Stimulated activated naive CD4-positive, alpha-beta T cell treated with Interleukin-2 at 50 U/mL for 16 hours (primary cell): ENCODE measurements around the gene DNMT3A.

Experiments
- DNase-seq: peaks from one replicate; lab custom pipeline; 2025; lab: John Stamatoyannopoulos, UW

The DNMT3A gene

GRCh38 chr2:25372405-25373268 is 30.9 kb upstream of the DNMT3A start:
- DNase-seq, result no peak

DNA sequence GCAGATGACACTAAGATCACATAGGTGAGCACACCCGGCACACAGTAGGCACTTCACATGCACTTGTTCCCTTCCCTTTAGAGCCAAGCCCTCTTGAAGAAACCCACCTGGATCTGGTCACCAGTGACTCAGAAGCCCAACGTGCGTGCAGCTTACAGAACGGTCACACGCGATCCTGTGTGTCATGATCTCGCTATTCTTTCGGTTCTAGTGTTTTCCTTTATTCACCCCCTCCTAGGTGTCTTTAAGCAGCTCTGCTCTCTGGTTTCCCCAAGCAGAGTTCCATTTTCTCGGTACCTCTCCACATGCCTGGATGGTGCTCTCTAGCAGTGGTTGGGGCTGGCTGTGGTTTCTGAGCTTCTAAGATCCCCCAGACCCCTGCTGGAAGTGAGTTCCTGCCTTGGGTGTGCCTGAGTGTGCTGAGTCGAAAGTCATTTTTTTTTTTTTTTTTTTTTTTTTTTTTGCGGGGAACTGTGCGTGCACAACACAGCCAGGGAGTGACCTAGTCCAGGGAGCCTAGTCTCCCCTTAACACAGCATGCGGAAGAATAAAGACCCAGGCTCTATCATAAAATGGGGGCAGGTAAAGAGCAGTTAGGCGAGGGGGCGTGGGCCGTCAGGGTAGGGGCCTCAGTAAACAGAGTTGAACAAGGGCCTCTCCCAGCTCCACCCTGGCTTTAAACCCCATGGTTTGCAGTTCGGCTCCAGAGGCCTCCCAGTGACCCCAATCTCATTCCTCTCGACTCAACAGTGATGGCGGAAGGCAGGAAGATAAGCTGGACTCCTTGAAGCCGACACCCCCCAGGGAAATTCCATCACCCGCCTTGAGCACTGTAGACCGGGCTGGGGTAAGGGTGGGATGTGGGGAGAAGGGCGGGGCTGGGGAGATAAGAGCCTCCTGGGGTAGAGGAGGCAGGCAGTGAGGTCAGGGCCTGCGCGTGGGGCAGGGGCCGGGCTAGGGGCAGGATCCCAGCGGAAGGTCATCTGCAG is 29.8 kb upstream of the DNMT3A start:
- DNase-seq, result no peak

DNA sequence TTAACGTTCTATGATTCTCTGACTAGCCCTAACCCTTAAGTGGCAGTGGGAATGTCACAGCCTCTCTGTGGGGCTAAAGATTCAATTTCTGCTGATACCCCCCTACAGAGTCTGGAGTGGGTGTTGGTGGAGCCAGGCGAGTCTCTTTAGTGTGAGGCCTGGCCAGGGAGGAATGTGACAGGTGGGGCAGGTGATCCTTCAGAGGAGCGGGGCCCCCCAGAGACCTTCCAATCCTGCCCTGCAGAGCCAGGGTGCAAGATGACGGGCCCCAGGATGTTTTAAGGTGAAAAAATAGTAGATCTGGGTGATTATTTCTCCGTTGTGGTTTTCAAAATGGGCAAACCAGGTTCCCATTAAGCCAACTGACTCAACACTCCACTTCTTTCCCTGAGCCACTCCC is 28.2 kb upstream of the DNMT3A start:
- no peak for DNase-seq

DNA sequence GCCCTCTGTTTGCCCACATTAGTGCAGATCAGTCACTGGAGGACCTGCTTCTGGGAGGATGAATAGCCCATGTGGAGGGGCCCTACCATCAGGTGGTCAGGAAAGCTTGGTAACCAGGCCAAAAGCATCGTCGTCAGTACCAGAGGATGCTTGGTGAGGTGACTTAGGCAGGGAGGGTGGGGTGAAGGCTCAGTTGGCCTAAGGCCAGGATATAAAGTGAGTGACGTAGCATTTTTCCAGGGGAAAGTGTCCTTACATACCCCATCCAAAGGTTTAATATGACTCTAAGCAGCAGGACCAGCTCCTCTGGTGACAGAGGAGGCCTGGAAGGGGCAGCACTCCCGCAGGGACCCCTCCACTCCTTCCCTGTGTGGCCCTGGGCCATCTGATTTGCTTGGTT is 27.7 kb upstream of the DNMT3A start:
- DNase-seq, result no peak

DNA sequence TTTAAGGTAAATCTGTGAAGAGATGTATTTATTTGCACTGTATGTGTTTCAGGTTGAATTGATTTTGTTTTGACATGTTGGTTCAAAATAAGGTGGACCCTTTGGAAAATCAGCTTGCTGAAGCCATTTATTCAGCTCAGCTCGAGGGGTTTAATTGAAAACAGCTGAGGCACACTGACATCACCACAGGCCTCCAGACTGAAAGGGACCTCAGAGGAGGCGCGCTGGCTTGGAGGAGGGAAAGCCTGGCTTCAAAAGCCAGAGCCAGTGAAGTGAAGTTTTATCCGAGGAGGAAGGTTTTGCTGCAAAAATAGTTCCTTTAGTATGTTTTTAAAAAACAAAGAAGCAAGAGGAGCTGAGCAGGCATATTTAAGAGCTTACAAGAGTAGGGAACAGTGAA is 26.9 kb upstream of the DNMT3A start:
- DNase-seq, result no peak

- no peak for DNase-seq
Measured at GRCh38 chr2:25367296-25367695, 25.6 kb upstream of the DNMT3A start.

- no peak for DNase-seq
Measured at GRCh38 chr2:25366629-25367028, 24.9 kb upstream of the DNMT3A start.

DNA sequence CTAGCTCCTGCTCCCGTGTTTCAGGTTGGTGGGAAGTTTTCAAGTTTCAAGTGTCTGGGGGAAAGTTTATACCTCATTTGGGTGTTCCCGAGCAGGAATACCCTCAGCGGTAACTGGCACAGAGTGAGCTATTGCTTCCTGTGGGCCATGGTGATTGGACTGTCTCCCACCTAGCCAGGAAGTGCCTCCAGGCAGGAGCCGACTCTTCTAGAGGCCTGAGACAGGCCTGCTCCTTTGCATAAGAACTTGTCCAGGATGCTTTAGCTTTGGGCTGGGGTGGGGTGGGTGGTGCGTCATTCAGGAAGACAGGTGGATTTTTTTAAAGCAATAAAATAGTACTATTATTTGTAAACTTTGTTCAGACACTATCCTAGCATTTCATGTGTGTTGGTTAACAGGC is 23.5 kb upstream of the DNMT3A start:
- no peak for DNase-seq

GRCh38 chr2:25363733-25364132 is 22.0 kb upstream of the DNMT3A start:
- no peak for DNase-seq

- peak; percentile 45 for DNase-seq
Measured at GRCh38 chr2:25362434-25363145, 20.9 kb upstream of the DNMT3A start.

- peak; percentile 86 for DNase-seq
Measured at GRCh38 chr2:25362049-25362433, 20.3 kb upstream of the DNMT3A start.

DNA sequence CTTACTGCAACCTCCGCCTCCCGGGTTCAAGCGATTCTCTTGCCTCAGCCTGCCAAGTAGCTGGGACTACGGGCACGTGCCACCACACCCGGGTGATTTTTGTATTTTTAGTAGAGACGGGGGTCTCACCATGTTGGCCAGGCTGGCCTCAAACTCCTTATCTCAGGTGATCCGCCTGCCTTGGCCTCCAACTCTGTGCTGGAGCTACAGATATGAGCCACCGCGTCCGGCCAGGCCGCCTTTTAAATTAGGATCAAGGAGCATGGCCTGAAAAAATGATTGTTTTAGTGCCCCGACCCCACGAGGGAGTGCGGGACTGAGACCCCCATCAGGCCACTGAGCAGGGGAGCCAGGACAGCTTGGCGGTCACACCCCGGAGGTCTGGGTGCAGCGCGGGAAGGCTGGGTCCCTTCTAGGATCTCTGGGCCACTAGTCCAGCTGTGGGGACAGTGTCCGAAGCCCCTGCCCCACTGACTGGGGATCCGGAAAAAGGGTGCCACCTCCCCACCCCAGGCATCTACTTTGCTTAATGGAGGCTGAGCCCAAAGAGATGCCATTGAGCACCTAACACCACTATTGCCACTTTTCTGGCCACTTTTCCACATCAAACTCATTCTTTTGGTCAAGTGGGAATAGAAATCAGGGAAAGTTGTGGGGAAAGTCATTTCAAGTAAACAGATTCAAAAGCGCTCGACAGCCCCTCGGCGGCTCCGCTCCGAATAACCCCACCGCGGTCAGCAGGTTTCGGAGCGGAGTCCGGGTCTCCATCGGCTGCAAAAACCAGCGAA is 19.7 kb upstream of the DNMT3A start:
- DNase-seq, result no peak

DNA sequence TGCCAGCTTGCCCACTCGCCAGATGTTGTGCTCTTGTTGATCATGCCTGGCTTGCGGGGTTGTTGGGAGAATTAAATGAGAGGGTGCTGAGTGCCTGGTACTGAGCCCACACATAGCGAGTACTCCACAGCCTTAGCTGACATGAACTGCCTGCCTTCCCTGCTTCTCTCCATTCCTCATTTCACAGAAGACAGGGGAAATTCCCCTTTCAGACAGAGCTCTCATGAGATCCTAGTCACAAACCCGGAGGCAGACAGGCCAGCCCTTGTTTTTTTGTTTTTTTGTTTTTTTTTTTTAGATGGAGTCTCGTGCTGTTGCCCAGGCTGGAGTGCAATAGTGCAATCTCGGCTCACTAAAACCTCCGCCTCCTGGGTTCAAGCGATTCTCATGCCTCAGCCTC is 17.1 kb upstream of the DNMT3A start:
- no peak for DNase-seq

DNA sequence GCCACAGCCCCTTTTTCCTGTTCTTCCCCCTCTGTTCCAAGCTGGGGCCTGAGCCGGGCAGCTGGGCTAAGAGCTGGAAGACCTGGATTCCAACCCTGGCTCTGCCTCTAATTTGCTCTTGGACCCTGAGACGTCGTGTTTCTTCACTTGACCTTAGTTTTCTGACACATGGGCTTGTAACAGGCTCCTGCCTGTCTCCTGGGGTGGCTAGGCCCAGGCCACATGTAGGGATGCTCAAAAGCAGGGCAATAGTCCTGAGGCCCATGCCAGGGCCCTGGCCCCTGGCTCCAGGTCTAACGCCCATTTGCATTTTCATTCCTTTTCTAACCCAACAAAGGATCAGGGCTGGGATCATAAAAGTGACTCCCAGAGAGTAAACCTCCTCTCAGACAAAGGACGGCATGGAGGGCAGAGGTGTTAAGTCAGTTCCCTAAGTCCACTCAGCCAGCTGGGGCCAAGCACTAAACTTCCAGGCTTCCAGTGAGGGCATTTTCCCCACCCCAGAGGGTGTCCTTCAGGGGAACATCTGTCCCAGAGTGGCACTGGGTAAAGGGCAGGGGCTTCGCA is 16.6 kb upstream of the DNMT3A start:
- DNase-seq, result no peak

DNA sequence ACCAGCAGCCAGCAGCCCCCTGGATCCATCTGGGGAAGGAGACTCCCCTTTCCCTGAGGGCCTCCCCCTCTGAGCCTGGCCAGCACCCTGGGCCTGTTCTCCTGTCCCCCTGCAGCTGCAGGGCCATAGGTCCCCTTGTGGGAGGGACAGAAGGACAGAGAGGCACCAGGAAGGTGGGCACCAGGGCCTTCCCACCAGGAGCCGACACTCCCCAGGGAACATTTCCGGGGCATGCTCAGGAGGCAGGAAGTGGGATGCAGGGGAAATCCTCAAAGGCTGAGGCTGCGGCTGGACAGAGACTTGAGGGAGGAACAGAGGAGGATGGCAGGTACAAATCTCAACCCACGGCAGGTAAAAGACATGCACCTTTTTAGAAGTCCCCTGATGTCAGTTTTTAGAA is 14.4 kb upstream of the DNMT3A start:
- no peak for DNase-seq

- DNase-seq, result no peak
Measured at GRCh38 chr2:25355270-25355669, 13.5 kb upstream of the DNMT3A start.

DNA sequence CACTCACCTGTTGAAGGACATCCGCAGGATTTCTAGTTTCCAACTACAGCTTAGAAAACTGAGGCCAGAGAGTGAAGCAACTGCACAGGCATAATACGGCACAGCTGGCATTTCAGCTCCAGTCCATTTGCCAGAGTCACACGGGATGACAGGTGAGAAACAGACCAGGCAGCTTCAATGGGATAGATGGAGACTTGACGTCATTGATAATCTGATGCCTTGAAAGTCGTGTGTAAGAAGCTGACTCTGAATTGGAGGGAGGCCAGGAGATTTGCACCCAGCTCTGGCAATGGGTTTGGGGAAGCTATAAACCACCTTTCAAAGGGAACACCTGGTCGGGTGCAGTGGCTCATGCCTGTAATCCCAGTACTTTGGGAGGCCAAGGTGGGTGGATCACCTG is 12.4 kb upstream of the DNMT3A start:
- DNase-seq, result no peak

GRCh38 chr2:25349397-25349796 is 7.7 kb upstream of the DNMT3A start:
- no peak for DNase-seq

DNA sequence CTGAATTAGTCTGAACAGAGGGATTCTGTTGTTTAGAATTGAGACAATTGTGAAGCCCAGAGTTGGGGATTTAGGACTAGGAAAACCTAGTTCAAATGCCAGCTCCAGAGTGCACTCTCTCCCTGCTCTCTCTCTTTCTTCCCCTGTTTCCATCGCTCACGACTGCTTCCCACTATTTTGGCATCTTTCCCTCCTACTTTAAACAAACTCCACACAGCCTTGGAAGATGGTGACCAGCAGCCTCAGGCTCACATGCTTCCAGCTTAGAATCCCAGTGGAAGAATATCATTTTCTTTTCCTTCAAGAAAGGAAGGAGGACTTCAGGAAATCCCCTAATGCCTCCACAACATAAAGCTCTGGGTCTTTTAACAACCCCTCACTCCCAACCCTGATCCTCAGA is 6.1 kb upstream of the DNMT3A start:
- DNase-seq, result no peak

DNA sequence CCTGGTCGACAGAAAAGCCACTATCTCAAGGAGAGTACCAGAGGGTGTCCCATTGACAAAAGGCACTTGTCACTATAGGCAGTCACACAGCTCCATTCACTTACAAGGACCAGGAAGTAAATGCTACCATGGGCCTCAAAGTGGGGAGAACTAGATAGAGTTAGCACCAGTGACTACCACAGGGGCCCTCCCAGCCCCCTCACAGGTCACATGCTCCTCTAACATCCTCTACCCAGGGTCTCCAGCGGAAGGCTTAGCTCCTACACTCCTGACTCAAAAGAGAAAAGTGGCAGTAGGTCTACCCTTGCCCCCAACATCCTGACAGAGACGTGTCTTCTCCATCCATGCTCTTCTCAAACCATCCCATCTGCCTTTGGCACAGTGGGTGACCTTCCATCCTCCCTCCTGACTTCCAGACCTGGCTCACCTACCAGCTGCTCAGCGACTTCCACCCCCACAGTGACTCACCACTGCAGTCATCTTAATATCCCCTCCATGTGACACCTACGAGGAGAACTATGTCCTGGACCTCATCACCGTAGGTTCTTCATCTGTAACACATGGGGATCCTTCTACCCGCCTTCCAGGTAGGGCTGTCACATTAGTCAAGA is 5.6 kb upstream of the DNMT3A start:
- peak; percentile 16 for DNase-seq
